Measurements from ENCODE around the gene P2RX5.

GRCh38 chr17:3655766-3656165 is 40.2 kb downstream of the P2RX5 start:
- TF ChIP-seq REST (IDR thresholded peaks at IDR 0.05; ENCODE audit: low read depth): no peak
- no peak for TF ChIP-seq TAF1 (IDR thresholded peaks at IDR 0.05; ENCODE audit: low read depth)
- TF ChIP-seq NFIC (IDR thresholded peaks at IDR 0.05): no peak
- no peak for TF ChIP-seq YY1 (IDR thresholded peaks at IDR 0.05; ENCODE audit: low read depth)
- TF ChIP-seq TCF12 (IDR thresholded peaks at IDR 0.05; ENCODE audit: low read depth): no peak
- TF ChIP-seq EP300 (IDR thresholded peaks at IDR 0.05; ENCODE audit: borderline replicate concordance): no peak
- TF ChIP-seq USF1 (IDR thresholded peaks at IDR 0.05): no peak
- no peak for TF ChIP-seq MAX (IDR thresholded peaks at IDR 0.05)
- no peak for TF ChIP-seq TEAD4 (IDR thresholded peaks at IDR 0.05)
- no peak for TF ChIP-seq EGR1 (IDR thresholded peaks at IDR 0.05)
- TF ChIP-seq FOXM1 (IDR thresholded peaks at IDR 0.05; ENCODE audit: borderline replicate concordance, low read depth): no peak
